HUES48 (cell line): ENCODE results near the gene HIPK2.
A peak's percentile ranks its signal among the peaks of the same experiment; 100 is the strongest.
"Not testable (repeated sequence)": the region's sequence is repeated elsewhere in the genome, so short reads cannot be mapped to it uniquely, and the experiment has no call there.

Source experiments
- H3K27ac ChIP-seq: one replicate; pipeline ENCODE4 v1.7.0; 2013; ENCODE audit warnings: low read depth, low read length, inconsistent platforms
- H3K27me3 ChIP-seq: 2 replicates; pipeline ENCODE4 v1.6.1; 2013; ENCODE audit warnings: mild to moderate bottlenecking, low read length; ENCODE audit not compliant: control insufficient read depth, insufficient read depth
- H3K36me3 ChIP-seq: 2 replicates; pipeline ENCODE4 v1.6.1; 2013; ENCODE audit warnings: low read length; ENCODE audit not compliant: control insufficient read depth, insufficient read depth
- H3K4me1 ChIP-seq: 2 replicates; pipeline ENCODE4 v1.6.1; 2013; ENCODE audit warnings: mild to moderate bottlenecking, low read length; ENCODE audit not compliant: control insufficient read depth, insufficient read depth
- H3K4me3 ChIP-seq: 2 replicates; pipeline ENCODE4 v1.5.1; 2013; ENCODE audit warnings: mild to moderate bottlenecking, low read depth, low read length
- H3K9ac ChIP-seq: 2 replicates; pipeline ENCODE4 v1.6.1; 2013; ENCODE audit warnings: mild to moderate bottlenecking, low read depth, low read length, moderate library complexity
- H3K9me3 ChIP-seq: 2 replicates; pipeline ENCODE4 v1.6.1; 2013; ENCODE audit warnings: low read length; ENCODE audit not compliant: control insufficient read depth, insufficient read depth

The HIPK2 gene

DNA sequence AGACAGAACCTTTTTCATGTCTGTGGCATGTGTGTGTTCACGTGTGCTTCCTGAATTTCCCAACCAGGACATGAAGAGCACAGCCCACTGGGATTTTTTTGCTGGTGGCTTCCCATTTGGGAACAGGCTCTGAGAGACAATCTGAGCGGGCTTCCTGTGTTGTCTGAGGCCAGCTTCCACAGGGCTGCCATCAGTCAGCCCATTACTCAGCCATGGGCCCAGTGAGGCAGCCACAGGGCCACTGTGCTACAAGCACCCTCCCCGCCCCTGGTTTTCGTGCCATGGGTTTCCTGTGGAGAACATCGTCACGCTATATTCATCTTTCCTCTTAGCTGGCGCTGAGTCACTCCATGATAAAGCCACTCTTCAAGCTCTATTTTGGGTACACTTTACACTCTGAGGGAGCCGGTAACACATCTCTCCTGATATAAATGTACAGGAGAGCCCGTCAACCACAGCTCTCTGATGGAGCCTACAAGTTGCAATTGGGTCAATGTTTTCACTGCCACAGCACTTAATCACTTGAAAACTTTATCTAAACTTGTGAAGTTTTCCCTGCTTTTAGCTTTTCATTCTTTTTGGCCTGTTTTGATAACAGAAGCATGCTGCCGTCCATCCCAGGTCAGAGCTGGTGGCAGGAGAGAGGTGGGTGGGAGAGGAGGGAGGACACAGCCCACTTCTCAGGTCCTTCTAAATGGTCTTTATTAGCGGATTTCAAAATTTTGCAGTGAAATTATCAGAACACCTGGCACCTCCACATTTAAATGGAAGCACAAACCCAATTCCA lies 96.9 kb downstream of the HIPK2 start:
- no peak overlapping the region for H3K9ac ChIP-seq
- H3K4me3 ChIP-seq, result no peak overlapping the region
- no peaks in the 10 kb centered on the region for H3K27me3 ChIP-seq
- H3K9me3 ChIP-seq, result 0 out of 2 replicates have a peak, but pooled peaks cover 5% of the 10 kb centered on the region
- peak overlapping the region; percentile 53 for H3K27ac ChIP-seq
- no peaks in the 10 kb centered on the region for H3K36me3 ChIP-seq
- peaks cover 26% of the 10 kb centered on the region for H3K4me1 ChIP-seq

DNA sequence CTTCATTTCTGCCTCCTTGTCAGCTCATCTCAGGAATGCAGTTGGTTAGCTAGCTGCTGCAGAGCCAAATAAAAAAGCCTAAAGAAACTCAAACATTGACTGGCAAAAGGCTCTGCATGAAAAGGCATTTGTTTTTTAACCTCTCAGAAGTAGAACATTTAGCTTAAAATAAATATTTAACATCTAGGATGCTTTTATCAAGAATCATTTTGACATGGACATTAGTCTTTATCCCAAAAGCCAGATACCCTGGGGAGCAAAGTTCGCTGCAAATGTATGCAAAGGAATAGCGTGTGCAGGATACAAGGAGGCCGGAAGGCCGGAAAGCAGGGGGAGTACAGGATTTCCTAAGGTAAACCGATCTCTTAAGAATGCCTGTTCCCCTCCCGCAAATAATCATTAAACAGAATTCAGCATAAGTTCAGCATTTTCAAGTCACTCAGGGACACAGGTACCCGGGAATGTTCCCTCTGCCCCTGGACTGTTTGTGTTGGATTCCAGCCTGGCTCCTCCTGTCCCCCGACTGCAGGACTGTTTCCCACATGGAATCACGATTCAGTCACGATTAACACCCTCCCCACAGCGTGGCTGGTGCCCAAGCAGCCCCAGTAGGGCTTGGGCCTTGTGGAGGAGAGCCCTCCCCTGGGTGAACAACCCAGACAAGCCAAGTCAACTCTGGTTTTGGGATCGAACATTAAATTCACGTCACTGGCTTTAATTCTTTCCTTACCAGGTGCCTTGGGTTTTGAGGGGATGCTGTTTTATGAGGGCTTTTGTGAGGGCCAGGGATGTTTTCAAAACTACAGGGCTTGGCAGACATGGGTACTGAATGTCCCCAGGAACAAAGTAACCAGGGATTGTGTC lies 97.8 kb downstream of the HIPK2 start:
- no peaks in the 10 kb centered on the region for H3K27me3 ChIP-seq
- no peaks in the 10 kb centered on the region for H3K9me3 ChIP-seq
- H3K9ac ChIP-seq, result no peak overlapping the region
- no peak overlapping the region for H3K4me3 ChIP-seq
- peaks cover 26% of the 10 kb centered on the region for H3K4me1 ChIP-seq
- H3K36me3 ChIP-seq, result no peaks in the 10 kb centered on the region
- peak overlapping the region; percentile 53 for H3K27ac ChIP-seq

GRCh38 chr7:139676390-139676789 lies 101.4 kb downstream of the HIPK2 start:
- Histone ChIP-seq H3K4me3 (no peak overlapping the region), H3K9ac (no peak overlapping the region), H3K36me3 (no peaks in the 10 kb centered on the region), H3K27ac (no peak overlapping the region), H3K9me3 (no peaks in the 10 kb centered on the region), H3K4me1 (peaks cover 38% of the 10 kb centered on the region), H3K27me3 (no peaks in the 10 kb centered on the region)

GRCh38 chr7:139675127-139676125 lies 102.4 kb downstream of the HIPK2 start:
- Histone ChIP-seq H3K9ac (no peak overlapping the region), H3K27ac (no peak overlapping the region), H3K9me3 (no peaks in the 10 kb centered on the region), H3K4me1 (peaks cover 28% of the 10 kb centered on the region), H3K36me3 (no peaks in the 10 kb centered on the region), H3K4me3 (no peak overlapping the region), H3K27me3 (no peaks in the 10 kb centered on the region)

GRCh38 chr7:139674752-139675126 lies 103.1 kb downstream of the HIPK2 start:
- H3K36me3 ChIP-seq, result no peaks in the 10 kb centered on the region
- H3K9me3 ChIP-seq, result no peaks in the 10 kb centered on the region
- peaks cover 22% of the 10 kb centered on the region for H3K4me1 ChIP-seq
- no peak overlapping the region for H3K27ac ChIP-seq
- no peaks in the 10 kb centered on the region for H3K27me3 ChIP-seq
- H3K9ac ChIP-seq, result no peak overlapping the region
- no peak overlapping the region for H3K4me3 ChIP-seq

DNA sequence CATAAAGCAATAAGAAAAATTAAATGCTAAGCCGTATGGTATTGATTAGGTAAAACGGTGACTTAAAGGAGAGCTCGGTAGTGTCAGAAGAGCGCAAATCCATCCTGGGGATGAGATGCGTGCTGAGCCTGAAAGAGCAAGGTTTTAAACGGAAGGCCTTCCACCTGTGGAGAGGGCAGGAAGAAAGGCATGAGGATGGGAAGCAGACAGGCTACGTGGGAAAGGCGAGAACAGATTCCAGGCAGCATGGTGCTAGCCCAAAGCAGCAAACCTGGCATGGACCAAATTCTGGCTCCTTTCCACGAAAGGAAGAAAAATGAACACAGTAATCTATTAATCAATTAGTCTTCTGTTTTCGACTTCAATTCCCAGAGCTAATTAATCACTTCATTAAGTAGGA lies 103.5 kb downstream of the HIPK2 start:
- Histone ChIP-seq H3K9me3 (no peaks in the 10 kb centered on the region), H3K4me3 (no peak overlapping the region), H3K27ac (no peak overlapping the region), H3K9ac (no peak overlapping the region), H3K36me3 (no peaks in the 10 kb centered on the region), H3K27me3 (no peaks in the 10 kb centered on the region), H3K4me1 (peaks cover 18% of the 10 kb centered on the region)

DNA sequence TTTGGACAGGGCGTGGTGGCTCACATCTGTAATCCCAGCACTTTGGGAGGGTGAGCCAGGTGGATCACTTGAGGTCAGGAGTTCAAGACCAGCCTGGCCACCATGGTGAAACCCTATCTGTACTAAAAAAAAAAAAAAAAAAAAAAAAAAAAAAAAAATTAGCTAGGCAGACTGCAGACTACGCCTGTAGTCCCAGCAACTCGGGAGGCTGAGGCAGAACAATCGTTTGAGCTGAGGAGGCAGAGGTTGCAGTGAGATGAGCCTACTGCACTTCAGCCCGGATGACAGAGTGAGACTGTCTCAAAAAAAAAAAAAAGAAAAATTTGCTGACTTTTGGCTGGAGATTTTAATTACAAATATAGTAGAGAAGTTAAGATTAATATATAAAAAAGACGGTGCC lies 104.0 kb downstream of the HIPK2 start:
- Histone ChIP-seq H3K9me3 (no peaks in the 10 kb centered on the region), H3K9ac (no peak overlapping the region), H3K36me3 (no peaks in the 10 kb centered on the region), H3K27ac (peak overlapping the region; percentile 36), H3K4me1 (peaks cover 16% of the 10 kb centered on the region), H3K27me3 (no peaks in the 10 kb centered on the region), H3K4me3 (no peak overlapping the region)

DNA sequence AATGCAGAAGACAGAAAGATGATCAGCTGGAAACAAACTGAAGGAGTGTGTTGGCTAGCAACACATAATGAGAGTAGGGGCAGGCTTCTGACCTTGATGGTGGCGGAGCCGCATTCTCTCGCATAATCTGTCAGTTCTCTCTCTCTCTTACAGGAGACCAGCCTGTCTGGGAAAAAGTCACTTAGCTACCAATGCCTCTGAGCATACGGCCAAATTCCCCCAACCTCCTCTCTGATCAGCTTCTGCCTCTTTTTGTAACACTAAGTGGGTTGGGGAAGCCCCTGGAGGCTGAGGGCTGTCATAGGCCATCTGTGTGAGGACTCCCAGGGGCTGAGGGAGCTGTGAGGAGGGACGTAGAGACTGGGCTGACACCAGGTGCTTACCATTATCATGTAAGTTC lies 104.6 kb downstream of the HIPK2 start:
- peak overlapping the region; percentile 36 for H3K27ac ChIP-seq
- no peak overlapping the region for H3K9ac ChIP-seq
- no peaks in the 10 kb centered on the region for H3K27me3 ChIP-seq
- H3K9me3 ChIP-seq, result no peaks in the 10 kb centered on the region
- H3K4me3 ChIP-seq, result no peak overlapping the region
- H3K36me3 ChIP-seq, result no peaks in the 10 kb centered on the region
- peaks cover 17% of the 10 kb centered on the region for H3K4me1 ChIP-seq

DNA sequence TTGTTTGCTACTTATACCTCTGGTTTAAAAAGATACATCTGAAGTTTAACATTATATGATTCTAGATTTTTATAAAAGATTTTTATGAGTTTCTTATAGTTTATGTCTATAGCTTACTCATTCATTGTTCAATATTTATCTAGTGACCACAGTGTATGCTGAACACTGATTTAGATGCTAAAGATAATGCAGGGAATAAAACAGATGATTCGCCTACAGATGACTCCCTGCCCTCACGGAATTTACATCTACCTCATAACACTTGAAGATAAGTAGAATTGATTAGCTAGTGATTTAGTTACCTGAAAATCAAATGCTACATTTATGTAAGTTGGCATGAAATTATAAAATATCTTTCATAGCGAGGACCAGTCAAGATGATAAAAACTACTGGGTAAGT lies 105.8 kb downstream of the HIPK2 start:
- H3K9ac ChIP-seq, result no peak overlapping the region
- no peaks in the 10 kb centered on the region for H3K9me3 ChIP-seq
- H3K4me3 ChIP-seq, result no peak overlapping the region
- no peaks in the 10 kb centered on the region for H3K36me3 ChIP-seq
- H3K27me3 ChIP-seq, result no peaks in the 10 kb centered on the region
- H3K4me1 ChIP-seq, result peaks cover 17% of the 10 kb centered on the region
- H3K27ac ChIP-seq, result no peak overlapping the region

DNA sequence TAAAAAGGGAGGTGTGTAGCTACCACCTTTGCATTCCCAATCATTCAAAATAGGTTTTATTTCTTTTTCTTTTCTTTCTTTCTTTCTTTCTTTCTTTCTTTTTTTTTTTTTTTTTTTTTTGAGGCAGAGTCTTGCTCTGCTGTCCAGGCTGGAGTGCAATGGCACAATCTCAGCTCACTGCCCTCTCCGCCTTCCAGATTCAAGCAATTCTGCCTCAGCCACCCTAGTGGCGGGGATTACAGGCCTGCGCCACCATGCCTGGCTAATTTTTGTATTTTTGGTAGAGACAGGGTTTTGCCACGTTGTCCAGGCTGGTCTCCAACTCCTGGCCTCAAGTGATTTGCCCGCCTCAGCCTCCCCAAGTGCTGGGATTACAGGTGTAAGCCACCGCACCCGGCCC lies 107.1 kb downstream of the HIPK2 start:
- not testable (repeated sequence) for H3K27me3 ChIP-seq, H3K27ac ChIP-seq, H3K36me3 ChIP-seq, H3K4me3 ChIP-seq, H3K9ac ChIP-seq, H3K9me3 ChIP-seq
- peaks cover 17% of the 10 kb centered on the region for H3K4me1 ChIP-seq
